Fibroblast of skin of right quadriceps (primary cell): ENCODE results near the gene SLPI.

Experiments
- DNase-seq: peaks from one replicate; pipeline ENCODE4 v3.0.0-alpha.2; 2013

The SLPI gene

GRCh38 chr20:45254383-45255262 lies at the start of gene SLPI:
Gene SLPI (minus strand): TSS chr20:45254564. CDS start chr20:45254543, 21 bp downstream.
- peak; percentile 5 for DNase-seq

GRCh38 chr20:45303586-45304463 lies 49.5 kb upstream of the SLPI start:
- peak; percentile 14 for DNase-seq

GRCh38 chr20:45301824-45302271 lies 47.5 kb upstream of the SLPI start:
- DNase-seq = no peak

- DNase-seq = peak; percentile 14
Measured at GRCh38 chr20:45300961-45301360, 46.6 kb upstream of the SLPI start.

GRCh38 chr20:45299786-45300185 lies 45.4 kb upstream of the SLPI start:
- DNase-seq = no peak

GRCh38 chr20:45297786-45298497 lies 43.6 kb upstream of the SLPI start:
- DNase-seq = no peak

- DNase-seq = no peak
Measured at GRCh38 chr20:45294659-45295058, 40.3 kb upstream of the SLPI start.

- no peak for DNase-seq
Measured at GRCh38 chr20:45294003-45294368, 39.6 kb upstream of the SLPI start.

GRCh38 chr20:45293041-45294002 lies 39.0 kb upstream of the SLPI start:
- peak; percentile 64 for DNase-seq

- no peak for DNase-seq
Measured at GRCh38 chr20:45292343-45292742, 38.0 kb upstream of the SLPI start.

- no peak for DNase-seq
Measured at GRCh38 chr20:45291526-45291925, 37.2 kb upstream of the SLPI start.

GRCh38 chr20:45290677-45291355 lies 36.5 kb upstream of the SLPI start:
- DNase-seq = peak; percentile 64

GRCh38 chr20:45289942-45290676 lies 35.7 kb upstream of the SLPI start:
- DNase-seq = no peak

- DNase-seq = no peak
Measured at GRCh38 chr20:45288860-45289259, 34.5 kb upstream of the SLPI start.

GRCh38 chr20:45288376-45288775 lies 34.0 kb upstream of the SLPI start:
- DNase-seq = no peak

GRCh38 chr20:45283551-45284057 lies 29.2 kb upstream of the SLPI start:
- DNase-seq = no peak

GRCh38 chr20:45282700-45283550 lies 28.6 kb upstream of the SLPI start:
- DNase-seq = no peak

GRCh38 chr20:45279992-45280391 lies 25.6 kb upstream of the SLPI start:
- no peak for DNase-seq

- DNase-seq = no peak
Measured at GRCh38 chr20:45275338-45275737, 21.0 kb upstream of the SLPI start.
